C1 segment of cervical spinal cord (tissue), 14 donors: Measurements from ENCODE around the gene TM4SF4.

Source experiments
- DNase-seq, 14 donors: peaks; one replicate each; lab custom pipeline; 2025; lab: John Stamatoyannopoulos, UW

The TM4SF4 gene

DNA sequence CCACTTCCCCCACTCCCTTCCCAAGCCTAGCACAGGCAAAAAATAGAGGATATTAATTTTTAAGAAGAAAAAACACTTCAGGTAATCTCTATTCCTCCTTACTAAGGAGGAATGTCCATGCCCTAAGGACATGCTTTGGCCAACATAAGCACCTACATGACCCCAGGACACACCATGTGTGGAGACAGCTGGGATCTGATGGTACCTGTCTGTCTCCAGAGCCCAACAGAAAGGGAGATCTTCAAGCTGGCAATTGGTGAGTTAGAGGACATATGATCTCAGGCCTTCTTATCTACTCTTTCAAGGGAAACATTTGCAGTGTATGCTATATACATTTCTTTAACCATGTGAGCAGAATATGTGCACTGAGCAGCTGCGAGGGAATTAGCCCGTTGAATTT is 7.0 kb downstream of the TM4SF4 start:
- no peak for DNase-seq

DNA sequence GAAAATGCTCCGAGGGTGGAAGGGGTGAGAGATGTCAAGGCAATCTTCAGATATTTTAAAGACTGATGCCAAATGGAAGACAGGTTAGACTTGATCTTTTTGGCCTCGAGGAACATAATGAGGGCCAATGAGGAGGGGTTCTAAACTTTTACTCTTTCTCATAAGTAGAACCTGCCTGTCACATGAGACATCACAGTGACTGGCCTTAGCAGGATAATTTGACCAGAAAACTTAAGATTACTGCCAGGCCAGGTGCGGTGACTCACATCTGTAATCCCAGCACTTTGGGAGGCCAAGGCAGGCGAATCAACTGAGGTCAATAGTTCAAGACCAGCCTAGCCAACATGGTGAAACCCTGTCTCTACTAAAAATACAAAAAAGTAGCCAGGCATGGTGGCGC is 12.2 kb downstream of the TM4SF4 start:
- no peak for DNase-seq

DNA sequence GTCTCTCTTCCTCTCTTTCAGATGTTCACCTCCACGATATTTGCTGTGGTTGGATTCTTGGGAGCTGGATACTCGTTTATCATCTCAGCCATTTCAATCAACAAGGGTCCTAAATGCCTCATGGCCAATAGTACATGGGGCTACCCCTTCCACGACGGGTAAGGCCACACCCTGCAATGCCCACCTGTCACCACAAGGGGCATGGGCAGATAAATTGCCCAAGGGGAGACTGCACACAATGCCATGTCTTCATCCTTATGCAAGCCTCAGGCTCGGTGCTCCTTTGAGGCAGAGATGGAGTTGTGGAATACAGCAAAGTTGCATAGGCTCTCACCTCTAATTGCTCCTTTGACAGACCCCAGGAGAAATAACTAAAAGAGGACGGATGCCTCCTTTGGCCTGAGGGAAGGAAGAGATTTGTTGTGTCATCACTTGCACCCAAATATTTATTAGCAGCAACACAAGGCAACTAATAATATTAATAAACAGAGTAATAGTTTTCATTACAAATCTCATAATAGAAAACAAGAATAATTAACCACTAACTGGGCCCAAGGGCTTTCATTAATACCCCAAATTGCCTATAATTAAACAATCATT is 13.2 kb downstream of the TM4SF4 start:
- no peak for DNase-seq

DNA sequence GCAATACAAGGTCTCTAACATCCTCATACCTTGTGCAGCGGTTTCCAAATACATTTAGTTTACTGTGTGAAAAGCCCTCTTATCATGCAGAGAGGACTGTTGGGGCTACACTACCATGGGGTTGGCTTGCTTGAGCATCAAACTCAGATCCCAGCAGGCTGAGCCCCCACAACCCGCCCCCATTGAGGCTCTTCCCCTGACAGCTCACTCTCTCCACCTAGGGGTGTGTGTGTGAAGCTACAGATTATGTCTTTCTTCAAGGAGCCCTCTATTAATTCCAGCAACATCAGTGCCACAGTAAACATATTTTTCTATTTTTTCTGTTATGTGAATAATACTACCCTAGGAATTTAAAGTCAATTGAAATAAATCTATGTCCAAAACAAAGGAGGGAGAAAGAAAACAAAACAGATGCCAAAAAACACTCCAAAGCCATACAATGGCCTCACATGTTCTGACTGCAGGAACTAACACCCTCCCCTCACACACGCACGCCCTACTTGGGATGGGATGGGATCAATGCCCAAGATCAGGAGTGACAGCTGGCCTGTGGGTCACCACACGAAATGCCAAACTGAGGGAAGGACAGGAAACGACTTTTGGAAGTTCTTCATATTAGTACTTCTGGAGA is 14.7 kb downstream of the TM4SF4 start:
- no peak for DNase-seq

DNA sequence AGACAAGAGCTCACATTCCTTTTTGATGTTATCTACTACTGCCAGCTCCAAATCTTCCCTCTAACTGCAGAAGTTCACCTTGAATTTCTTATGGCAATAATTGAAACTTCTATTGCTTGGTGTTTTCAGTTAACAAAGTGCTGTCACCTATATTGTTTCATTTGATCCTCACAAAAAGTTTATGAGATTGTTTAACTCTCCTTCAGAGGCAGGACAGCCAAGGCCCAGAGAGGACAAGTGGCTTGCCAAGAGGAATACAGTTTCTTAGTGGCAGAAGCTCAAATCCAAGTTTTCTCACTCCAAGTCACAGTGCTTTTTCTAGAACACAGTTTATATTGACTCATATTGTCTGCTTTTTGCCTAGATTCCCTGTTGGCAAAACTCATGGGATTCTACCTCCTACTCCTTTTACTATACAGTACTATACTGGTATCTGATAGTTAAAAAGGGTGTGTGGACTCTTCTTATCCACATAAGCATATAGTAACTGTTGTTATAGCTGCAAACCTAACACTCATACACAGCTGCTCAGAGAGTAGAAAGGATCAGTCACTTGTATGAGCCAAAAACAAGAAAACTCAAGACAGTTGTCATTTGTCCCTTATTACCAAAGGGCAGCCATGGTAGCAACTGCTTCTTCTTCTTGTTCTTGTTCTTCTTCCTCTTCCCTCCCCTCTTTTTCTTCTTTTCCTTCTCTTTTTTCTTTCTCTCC is 15.9 kb downstream of the TM4SF4 start:
- DNase-seq: no peak

DNA sequence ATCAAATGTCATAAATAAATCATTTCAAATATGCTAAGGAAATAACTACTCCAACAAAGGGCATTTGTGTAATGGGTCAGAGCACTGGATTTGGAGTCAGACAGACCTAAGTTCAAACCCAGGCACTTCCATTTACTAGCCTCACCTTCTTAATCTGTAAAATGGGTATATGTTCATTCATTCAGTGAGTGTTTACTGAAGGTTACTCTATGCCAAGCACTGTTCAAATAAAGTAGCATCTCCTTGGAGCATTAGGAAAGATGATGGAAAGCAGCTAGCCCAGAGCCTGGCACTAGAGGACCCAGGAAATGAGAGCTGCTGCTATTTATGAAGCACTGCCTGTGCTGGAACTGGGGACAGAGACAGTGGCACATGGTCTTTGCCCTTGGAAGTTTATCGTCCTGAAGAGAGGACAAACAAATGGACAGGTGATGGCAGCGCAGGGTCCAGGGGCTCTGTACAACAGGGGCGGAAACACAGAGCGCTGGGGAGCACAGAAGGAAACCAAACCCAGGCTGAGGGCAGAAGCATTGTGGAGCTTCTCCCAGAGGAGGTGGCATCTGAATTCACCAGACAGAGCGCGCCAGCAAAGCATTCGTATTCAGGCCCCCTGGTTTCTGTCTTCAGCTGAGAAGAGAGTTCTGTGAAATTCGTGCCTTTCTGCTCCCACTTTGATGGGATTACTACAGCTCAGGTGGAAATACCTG is 19.0 kb downstream of the TM4SF4 start:
- no peak for DNase-seq

DNA sequence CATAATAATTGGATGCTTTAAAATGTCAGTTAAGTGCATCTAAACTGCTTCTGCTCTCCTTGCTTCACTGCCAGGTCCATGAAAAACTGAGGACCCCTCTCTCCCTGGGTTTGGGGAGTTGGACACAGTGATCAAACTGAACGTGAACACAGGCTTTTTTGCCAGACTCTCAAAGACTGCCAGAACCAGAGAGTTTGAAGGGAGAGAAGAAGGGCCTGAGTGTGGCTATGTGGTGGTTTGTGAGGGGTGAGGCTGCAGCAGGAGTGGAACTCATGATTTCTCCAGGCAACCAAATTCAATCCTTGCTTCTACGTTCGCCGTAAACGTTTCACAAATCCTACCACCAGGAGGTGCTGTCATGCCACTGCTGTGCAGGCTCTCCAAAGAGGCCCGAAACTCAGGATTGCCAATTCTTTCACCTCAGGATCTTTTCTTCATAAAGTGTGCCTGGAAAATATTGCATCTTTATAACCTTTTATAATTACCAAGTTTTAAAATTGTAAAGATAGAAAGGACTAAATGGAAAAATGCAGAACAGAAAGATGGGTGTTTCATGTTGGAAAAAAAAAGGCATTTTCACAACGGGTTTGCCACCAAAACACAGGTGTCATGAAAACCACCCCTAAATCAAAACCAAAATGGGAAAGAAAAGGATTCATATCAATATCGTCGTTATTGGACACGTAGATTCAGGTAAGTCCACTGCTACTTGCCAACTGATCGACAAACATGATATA is 19.7 kb downstream of the TM4SF4 start:
- DNase-seq: peak in 2 of 14 donors; percentile 4 to 28

DNA sequence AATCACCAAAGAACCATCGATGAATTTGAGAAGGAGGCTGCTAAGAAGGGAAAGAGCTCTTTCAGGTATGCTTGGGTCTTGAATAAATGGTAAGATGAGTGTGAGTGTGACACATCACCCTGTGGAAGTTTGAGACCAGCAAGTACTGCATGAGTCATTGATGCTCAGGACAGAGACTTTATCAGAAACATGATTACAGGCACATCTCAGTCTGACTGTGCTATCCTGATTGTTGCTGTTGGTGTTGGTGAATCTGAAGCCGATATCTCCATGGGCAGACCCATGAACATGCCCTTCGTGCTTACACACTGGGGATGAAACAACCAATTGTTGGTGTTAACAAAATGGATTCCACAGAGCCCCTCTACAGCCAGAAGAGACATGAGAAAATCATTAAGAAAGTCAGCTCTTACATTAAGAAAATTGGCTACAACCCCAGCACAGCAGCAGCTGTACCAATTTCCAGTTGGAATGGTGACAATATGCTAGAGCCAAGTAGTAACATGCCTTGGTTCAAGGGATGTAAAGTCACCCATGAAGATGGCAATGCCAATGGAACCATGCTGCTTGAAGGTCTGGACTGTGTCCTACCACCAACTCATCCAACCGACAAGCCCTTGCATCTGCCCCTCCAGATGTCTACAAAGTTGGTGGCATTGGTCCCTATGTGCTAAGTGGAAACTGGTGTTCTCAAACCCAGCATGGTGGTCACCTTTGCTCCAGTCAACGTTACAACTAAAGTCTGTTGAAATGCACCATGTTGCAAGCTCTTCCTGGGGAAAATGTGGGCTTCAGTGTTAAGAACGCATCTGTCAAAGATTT is 20.5 kb downstream of the TM4SF4 start:
- no peak for DNase-seq

DNA sequence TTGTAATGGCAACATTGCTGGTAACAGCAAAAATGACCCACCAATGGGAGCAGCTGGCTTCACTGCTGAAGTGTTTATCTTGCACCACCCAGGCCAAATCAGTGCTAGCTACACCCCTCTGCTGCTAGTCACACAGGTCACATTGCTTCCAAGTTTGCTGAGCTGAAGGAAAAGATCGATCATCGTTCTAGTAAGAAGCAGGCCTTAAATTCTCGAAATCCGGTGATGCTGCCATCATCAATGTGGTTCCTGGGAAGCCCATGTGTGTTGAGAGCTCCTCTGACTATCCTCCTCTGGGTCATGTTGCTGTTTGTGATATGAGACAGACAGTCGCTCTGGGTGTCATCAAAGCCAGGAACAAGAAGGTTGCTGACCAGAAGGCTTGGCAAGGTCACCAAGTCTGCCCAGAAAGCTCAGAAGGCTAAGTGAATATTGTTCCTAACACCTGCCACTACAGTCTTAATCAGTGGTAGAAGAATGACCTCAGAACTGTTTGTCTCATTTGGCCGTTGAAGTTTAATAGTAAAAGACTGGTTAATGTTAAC is 21.2 kb downstream of the TM4SF4 start:
- no peak for DNase-seq

DNA sequence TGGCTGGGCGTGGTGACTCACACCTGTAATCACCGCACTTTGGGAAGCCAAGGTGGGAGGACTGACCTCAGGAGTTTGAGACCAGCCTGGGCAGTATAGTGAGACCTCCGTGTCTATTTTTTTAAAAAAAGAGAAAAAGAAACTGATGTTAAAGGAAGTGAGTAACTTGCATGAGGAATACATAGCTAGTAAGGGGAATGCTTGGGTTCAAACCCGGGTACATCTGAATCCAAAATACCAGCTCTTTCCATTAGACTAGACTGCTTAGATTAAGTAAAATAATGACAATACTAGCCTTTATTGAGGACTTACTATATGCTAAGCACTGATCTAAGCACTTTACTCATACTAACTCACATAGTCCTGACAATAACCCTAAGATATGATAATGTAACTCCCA is 22.4 kb downstream of the TM4SF4 start:
- no peak for DNase-seq

DNA sequence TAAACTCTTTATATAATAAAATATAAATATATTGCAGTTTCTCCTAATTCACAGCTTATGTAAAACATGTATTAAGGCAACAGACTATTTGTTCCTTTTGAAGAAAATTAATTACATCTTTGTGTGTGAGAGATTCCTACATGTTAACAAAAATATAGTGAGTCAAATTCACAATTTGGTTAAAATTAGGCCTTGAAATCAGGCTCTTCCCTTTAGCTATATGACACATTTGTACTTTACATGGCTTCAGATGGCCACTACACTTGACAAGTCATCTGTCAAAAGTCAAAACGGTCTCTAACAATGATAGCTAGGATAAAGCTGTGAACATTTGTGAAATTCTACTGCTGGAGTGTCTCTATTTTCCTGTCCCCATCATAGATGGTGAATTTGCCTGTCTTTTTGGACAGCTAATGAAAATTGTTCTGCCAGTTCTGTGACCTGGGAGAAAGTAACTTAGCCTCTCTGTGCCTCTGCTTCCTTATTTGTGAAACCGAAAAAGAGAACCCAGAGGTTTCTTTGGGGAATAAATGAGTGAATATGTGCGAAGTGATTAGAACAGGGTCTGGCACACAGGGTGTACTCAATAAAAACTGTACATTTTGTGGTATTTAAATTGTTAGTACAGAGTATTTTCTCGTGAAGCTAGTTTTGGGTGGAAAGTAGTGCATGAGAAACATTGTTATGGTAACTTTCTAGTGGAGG is 23.6 kb downstream of the TM4SF4 start:
- no peak for DNase-seq

DNA sequence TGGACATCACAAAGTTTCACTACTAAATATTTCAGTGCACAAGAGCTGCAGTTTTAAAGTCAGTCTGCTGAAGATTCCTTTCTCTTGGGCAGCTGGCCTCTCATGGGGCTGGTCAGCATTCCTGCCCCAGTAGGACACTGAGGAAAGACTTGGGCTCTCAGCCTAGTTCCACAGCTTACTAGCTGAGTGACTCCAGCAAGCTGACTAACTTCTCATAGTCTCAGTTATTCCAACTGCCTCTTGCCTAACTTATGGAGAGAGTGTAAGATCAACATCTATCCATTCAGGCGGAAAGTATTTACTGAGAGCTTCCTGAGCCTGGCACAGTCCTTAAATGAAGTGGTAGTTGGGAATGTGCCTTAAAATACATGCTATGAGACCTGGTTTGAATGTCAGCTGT is 27.0 kb downstream of the TM4SF4 start:
- no peak for DNase-seq

DNA sequence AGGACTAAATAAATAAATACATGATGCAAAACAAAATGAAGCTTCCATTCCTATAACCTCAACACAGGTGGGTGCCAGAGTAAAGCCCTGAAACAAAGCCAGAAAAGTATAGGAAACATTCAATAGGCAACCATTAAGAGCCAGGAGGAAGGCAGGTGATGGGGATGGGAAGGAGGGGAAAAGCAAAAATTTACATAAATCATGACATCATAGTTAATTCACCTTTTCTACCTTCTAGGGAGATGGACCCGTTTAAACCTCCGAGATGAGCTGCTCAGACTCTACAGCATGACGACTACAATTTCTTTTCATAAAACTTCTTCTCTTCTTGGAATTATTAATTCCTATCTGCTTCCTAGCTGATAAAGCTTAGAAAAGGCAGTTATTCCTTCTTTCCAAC is 27.9 kb downstream of the TM4SF4 start:
- DNase-seq: no peak

DNA sequence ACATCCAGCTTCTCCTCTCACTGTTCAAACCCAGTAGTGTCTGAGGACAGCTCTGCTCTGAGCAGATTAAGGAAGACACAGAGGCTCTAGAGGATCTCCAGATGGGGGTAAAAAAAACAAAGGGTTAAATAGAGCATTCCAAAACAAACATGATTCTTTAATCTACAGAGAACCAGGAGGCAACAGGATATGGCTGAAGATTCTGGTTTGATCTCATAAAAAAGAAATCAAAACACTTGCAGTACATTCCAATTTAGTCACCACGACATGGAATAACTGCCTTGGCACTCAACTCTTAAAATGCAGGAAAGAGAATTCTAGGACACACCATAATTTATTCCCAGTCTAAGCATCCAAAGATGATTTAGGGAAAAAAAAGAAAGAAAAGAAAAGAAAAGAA is 32.0 kb downstream of the TM4SF4 start:
- DNase-seq: no peak

DNA sequence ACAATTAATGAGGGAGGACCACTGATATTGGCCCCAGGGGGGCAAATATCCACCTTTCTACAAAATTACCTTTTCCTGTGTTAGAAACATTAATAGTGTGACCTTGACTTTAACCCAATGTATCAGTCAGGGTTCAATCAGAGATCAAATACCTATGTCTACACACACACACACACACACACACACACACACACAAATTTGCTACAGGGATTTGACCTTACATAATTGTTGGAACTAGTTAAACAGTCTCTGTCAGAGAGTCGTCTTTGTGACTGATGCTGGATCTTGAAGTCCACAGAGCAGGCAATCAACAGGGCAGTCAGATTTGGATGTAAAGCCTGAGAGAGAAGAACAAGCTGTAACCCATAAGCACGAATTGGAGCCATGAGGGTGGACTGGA is 32.5 kb downstream of the TM4SF4 start:
- no peak for DNase-seq

DNA sequence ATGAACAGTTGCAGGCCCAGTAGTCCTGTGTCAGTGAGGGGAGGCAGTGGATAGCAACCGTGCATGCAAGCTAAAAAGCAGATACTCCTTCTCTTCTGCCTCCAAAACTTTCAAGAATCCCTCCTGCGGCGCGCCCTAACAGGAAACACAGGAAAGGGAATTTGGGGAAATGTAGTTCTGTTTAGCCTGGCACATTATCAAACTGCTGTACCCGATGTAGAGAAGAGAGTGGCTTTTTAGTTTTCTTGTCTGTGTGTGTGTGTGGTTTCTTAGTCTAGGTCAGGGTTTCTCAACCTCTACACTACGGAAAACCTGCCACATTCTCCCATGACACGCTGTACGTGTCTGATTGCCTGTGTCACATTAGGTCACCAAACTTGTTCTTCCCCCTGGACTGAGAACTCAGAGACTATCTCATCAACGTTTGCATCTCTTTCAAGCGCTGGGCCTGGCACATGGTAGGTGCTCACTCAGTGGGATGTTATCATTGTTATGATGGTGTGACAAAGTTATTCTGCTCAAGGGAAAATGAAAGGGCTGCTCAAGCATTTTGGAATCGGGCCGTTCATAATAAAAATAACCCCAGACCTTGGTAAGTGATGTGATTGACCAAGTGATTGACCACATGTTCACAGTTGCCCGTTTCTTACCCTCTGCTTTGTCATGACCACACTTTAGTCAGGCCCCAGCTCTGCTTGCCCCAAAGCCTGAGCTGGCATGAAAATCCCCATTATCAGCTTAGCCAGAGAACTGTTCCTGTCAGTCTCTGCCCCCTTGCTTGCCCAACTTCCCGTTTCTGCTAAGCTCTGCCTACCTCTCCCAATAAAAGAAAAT is 33.2 kb downstream of the TM4SF4 start:
- peak in 3 of 14 donors; percentile 19 to 30 (median 22) for DNase-seq

DNA sequence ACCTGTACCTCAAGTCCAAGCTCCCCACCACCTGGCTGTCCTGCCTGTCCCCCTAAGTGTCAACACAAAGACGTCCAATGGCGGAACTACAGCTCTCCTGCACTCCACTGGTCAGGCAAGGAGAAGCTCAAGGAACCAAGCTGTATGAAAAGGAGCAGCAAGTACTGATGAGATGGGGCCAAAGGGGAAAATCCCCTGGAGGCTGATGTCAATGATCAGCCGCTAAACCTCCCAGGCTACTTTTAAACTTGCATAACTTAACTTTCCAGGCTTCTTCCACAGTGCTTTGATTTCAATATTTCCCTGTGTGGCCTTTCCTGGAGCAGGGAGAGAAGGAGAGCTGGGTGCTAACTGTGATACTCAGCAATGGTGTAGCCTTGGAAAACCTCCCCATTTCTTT is 35.0 kb downstream of the TM4SF4 start:
- no peak for DNase-seq

DNA sequence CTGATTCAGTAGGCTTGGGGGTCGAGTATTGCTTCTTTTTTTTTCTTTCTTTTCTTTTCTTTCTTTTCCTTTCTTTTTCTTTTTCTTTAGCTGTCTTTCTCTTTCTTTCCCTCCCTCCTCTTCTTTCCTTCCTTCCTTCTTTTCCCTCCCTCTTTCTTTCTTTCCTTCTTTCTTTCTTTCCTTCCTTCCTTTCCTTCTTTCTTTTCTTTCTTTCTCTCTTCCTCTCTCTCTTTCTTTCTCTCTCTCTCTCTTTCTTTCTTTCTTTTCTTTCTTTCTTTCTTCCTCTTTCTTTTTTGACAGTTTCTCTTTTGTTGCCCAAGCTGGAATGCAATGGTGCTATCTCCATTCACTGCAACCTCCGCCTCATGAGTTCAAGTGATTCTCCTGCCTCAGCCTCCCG is 36.0 kb downstream of the TM4SF4 start:
- no peak for DNase-seq

DNA sequence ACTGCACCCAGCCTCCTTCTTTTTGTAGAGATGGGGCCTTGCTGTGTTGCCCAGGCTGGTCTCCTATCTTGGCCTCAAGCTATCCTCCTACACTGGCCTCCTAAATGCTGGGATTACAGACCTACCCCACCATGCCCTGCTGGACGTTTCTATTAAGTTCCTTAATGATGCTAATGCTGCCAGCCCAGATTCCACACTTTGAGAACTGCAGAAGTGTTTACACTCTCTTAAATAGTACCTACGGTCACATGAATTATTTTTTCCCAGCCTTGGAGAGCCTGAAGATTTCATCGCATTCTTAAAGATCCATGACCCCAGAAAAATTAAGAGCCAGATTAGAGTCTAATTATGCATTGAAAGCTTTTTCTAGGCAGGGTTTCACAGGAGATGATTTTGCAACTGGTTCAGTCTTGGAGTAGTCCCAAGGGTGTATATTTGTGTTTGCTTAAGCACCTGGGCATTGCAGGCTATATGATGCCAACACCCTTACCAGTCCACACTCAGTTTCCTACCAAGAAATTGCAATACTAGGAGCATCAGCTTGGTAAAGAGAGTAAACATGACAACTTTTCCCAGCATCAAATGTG is 36.6 kb downstream of the TM4SF4 start:
- DNase-seq: no peak
